Fibroblast of skin of scalp (primary cell): ENCODE results near the gene DPEP2NB.
A peak's percentile ranks its signal among the peaks of the same experiment; 100 is the strongest.
"Not testable (repeated sequence)": the region's sequence is repeated elsewhere in the genome, so short reads cannot be mapped to it uniquely, and the experiment has no call there.

ENCODE experiments used
- DNase-seq: peaks from one replicate; pipeline ENCODE4 v3.0.0-alpha.2; 2013

DPEP2NB gene

DNA sequence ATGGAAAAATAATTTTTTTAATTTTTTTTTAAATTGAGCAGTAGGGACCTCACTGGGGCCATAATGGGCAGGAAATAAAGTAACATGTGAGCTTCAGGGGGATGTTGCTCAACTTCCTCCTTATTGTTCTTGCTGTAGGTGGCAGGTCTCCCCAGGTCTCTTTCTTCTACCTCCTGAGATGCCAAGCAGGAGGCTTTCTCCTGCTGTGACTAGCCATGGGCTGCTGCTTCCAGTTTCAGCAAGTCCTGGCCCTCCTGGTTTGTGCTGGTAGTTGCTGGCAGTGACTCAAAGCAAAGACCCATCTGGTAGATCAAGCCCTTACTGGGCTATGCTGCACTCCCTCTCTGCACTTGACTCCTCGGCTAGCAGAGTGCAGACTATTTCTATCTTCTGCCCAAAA, 2.3 kb downstream of the DPEP2NB start:
- DNase-seq: no peak

DNA sequence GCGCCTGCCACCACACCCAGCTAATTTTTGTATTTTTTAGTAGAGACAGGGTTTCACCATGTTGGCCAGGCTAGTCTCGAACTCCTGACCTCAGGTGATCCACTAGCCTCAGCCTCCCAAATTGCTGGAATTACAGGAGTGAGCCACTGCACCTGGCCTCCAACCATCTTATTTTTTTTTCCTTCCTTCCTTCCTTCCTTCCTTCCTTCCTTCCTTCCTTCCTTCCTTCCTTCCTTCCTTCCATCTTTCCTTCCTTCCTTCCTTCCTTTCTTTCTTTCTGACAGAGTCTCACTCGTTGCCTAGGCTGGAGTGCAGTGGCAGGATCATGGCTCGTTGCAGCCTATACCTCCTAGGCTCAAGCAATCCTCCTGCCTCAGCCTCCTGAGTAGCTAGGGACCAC, 5.8 kb downstream of the DPEP2NB start:
- DNase-seq: not testable (repeated sequence)

- DNase-seq: no peak
Measured at GRCh38 chr16:68009157-68009735, 6.5 kb downstream of the DPEP2NB start.

DNA sequence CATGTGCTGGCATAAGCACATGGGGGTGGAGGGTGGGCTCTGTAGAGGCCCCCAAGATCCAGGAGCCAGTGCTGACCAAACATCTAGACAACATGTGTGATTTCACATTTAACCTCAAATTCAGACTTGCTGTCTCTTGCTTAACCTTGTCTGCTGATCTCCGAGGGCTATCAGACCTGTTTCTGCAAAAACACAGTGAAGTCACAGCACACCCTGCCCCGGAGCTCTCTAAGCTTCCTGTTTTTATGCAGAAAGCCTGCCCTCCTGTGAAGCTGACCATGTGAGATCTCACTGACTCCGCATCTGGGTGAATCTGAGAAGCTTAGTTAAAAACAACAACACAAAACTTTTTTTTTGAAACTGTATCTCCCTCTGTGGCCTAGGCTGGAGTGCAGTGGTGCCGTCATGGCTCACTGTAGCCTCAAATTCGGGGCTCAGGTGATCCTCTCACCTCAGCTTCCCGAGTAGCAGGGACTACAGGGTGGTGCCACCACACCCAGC, 9.9 kb downstream of the DPEP2NB start:
- DNase-seq: no peak

DNA sequence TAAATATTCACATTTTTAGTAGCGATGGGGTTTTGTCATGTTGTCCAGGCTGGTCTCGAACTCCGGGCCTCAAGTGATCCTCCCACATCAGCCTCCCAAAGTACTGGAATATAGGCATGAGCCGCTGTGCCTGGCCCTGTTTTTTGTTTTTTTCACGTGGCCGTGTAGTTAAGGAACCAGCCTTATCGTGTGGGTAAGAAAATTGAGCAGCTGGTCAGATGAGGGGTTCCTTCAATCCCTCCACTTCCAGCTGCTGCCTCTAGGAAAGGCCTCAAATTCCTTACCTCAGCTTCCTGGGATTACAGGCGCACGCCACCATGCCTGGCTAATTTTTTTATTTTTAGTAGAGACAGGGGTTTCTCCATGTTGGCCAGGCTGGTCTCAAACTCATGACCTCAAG, 10.5 kb downstream of the DPEP2NB start:
- no peak for DNase-seq

DNA sequence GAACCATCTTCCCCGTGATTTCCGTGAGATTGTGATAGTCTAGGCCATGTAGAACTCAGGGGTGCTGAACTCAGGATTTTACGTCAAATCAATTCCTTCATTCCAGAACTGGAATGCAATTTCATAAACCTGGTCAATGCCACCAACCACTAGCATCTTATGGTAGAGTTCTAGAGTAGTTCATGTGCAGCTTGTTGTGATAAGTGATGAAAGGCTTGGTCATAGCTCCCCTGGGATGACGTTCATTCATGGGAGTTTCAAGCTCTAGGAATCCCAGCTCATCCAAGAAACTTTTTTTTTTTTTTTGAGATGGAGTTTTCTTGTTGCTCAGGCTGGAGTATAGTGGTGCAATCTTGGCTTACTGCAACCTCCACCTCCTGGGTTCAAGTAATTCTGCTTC, 12.7 kb downstream of the DPEP2NB start:
- DNase-seq: peak; percentile 66

DNA sequence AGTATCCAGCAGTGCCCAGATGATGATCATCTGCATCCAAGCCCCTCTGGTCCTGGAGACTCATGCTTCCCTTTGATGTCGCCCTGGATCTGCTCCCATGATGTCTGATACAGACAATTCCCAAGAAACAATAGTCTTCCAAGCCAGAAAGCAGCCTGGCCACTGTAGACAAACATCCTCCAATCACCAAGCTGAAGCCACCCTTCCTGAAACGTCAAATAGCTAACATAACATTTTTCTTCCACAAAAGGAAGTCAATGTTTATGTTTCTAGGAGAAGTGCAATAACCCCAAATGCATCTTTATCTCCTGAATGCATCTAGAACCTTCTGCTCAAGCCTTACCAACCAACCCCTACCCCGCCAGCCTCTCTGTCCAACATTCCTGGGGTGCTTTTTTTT, 15.3 kb downstream of the DPEP2NB start:
- no peak for DNase-seq

DNA sequence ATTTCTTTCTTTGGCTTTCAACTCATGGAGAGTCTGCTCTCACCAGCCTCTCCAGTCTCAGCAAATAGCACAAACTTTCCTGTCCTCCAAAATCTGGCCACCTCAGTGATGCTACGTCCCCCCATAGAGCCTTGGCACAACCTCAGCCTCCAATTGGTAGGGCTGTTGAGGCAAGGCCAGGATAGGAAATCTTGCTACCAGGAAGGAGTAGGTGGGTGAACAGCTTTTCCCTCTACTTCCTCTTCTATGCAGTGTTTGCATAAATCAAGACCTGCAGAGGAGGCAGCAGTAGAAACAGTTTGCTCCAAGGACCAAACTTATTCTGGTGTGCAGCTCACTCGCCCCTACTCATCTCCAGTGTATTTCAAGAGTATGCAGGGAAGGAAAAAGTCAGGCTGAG, 15.7 kb downstream of the DPEP2NB start:
- DNase-seq: no peak

DNA sequence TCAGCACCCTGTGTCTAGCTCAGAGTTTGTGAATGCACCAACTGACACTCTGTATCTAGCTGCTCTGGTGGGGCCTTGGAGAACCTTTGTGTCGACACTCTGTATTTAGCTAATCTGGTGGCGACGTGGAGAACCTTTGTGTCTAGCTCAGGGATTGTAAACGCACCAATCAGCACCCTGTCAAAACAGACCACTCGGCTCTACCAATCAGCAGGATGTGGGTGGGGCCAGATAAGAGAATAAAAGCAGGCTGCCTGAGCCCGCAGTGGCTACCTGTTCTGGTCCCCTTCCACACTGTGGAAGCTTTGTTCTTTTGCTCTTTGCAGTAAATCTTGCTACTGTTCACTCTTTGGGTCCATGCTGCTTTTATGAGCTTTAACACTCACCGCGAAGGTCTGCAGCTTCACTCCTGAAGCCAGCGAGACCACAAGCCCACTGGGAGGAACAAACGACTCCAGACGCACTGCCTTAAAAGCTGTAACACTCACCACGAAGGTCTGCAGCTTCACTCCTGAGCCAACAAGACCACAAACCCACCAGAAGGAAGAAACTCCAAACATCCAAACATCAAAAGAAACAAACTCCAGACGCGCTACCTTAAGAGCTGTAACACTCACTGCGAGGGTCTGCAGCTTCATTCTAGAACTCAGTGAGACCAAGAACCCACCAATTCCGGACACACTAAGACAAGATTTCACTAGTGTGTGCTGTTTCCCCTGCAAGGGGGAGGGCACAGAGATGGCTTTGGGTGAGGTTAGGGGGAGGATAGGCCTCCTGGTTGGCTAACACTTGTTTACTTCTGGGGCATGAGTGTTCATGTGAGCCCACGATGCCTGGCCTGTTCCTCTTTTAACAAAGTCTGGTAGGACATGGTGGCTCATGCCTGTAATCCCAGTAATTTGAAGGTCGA, 16.7 kb downstream of the DPEP2NB start, which contains the start of gene DPEP2:
Gene DPEP2, minus strand, starts transcription at position 706 of the 910 bp plus-strand sequence. CDS start 6,272 bp downstream, outside the sequence.
- DNase-seq: not testable (repeated sequence)

GRCh38 chr16:67998231-67998778, 17.4 kb downstream of the DPEP2NB start:
- not testable (repeated sequence) for DNase-seq

GRCh38 chr16:67996666-67997065, 19.0 kb downstream of the DPEP2NB start:
- DNase-seq: no peak

- DNase-seq: no peak
Measured at GRCh38 chr16:67995423-67995822, 20.3 kb downstream of the DPEP2NB start.

DNA sequence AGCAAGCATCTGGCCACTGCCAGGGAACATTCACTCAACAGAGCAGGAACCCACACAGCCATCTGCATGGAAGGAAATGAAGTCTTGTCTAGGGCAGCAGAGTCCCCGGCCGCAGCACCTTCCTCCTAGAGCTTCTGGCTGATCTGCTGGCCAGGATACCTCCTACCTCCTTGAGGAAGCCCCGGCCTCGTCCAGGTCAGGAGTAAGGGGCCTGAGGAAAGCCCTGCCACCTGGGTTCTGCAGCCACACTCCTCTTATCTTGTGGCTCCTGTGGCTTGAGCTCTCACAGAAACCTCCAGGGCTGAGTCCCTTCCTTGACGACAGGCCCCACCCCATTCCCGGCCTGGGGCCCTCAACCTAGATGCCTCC, 21.7 kb downstream of the DPEP2NB start:
- DNase-seq: not testable (repeated sequence)

DNA sequence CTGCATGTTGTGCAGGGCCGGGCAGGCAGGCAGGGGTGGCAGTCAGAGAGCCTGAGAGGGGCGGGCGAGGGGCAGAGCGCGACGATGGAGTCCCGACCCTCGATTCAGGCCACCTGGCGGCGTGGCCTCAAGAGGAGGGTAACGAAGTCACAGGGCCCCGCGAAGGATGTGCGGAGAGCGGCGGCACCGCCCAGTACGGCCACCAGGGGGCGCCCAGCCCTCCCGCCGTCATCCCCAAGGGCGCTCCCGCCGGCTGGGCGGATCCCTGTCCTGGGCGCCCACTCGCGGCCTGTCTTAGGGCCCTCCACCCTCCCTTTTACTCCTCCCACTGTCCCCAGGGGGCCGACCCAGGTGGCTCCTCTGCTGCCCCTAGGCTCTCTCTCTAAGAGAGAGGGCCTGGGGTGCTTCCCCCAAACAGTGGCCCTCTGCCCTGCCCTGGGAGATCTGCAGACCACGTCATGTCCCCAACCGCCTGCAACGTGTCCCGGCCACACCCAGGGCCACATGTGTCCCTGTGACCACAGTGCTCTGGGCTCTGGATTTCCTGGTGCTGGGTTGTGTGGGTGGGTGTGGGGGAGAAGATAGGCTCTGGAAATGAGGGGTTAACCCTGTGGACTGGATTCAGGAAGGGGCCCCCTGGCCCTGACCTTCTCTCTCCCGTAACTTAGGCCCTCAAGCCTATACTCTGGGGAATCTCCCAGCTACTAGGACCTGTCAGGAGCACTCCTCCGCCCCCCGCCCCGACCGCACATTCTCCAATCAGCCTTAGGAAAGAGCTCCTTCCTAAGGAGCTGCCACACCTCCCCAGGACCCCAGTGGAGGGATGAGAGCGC, 22.3 kb downstream of the DPEP2NB start:
- DNase-seq: peak; percentile 78

GRCh38 chr16:67992661-67993206, 23.0 kb downstream of the DPEP2NB start:
- no peak for DNase-seq

DNA sequence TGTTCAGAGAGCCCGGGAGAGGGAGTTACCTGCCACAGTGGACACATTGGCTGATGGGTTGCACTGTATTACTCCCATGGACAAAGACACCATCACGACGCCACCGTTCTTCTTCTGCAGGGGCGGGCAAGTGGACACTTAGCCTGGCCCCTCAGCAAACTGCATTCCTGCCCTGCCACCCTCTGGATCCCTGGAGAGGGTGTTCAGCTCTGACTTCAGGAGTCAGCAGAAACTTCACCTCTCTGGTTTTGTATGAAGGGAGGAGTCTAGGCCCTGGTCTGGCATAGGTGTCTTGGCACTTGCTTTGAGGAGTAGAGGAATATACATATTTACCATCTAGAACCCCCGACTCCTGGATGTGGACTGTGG, 25.7 kb downstream of the DPEP2NB start:
- DNase-seq: no peak

GRCh38 chr16:67989322-67990017, 26.2 kb downstream of the DPEP2NB start:
- DNase-seq: no peak

- no peak for DNase-seq
Measured at GRCh38 chr16:67988675-67989074, 27.0 kb downstream of the DPEP2NB start.

DNA sequence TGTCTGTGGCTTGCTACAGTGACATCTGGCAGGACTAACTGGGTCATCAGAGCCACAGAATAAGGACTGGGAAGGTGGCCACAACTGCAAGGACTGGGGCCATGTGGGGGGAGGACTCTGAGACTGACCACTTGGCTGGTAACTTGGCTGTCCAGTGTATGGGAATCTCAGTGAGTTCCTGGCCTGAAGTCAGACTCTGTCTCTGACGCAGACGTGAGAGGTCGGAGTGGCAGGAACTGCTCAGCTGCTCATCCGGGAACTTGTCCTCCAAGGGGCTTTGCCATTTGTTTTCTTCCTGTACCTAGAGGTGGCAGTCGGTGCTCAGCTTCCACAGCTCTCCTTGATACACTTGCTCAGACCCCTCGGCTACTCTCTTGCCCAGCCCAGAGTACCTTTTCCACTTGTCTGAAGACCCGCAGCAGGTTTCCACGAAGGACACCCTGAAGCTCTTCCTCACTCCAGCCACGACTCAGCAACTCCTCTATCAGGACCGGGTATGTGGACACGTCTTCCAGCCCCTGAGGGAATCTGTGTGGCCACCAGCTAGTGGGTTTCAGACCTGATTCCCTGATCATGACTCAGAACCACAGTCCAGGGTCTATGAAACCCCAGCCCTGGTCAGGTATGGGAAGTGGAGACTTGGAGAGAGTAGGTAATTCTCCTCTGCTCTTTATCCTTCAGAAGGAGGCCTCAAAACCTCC, 28.1 kb downstream of the DPEP2NB start:
- DNase-seq: no peak

DNA sequence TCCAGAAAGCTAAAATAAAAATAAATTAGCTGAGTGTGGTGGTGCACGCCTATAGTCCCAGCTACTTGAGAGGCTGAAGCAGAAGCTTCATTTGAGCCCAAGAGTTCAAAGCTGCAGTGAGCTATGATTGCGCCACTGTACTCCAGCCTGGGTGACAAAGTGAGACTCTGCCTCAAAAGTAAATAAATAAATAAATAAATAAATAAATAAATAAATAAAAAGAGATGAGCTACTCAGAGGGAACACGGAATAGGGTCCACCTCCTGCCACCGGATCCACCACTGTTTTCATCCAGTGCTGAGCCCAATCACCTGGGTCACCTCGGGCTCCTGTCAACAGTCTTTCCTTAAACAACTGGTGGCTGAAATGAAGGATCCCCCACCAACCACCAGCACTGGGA, 28.8 kb downstream of the DPEP2NB start:
- no peak for DNase-seq
